Gastroesophageal sphincter (tissue), 4 donors: Measurements from ENCODE around the gene PDXP. TPM values are rescaled to one million over a fixed set of nuclear protein-coding genes. Genes with fewer than 3 reads are reported as not detected.
A peak's percentile ranks its signal among the peaks of the same experiment; 100 is the strongest.

Experiments
- ATAC-seq: fragments of 150-250 bp; one replicate; pipeline ENCODE4 v1.9.1; 2016; ENCODE audit warnings: mild to moderate bottlenecking, moderate library complexity
- H3K27ac ChIP-seq, 4 donors: fragments of 200-600 bp; sonication (generic) in 3 of 4; 1 replicate in 3 of 4; 2 replicates in 1 of 4; pipeline ENCODE4 v1.5.1; 2016 to 2019
- H3K27me3 ChIP-seq: fragments of 200-600 bp; sonication (generic); one replicate; pipeline ENCODE4 v1.5.1; 2019
- H3K36me3 ChIP-seq, 2 donors: fragments of 200-600 bp; sonication (generic); one replicate each; pipeline ENCODE4 v1.5.1; 2019; ENCODE audit warnings: control low read depth in 1 of 2
- H3K4me1 ChIP-seq, 3 donors: fragments of 200-600 bp; sonication (generic); 1 replicate in 2 of 3; 2 replicates in 1 of 3; pipeline ENCODE4 v1.5.1; 2016 to 2019; ENCODE audit warnings: control low read depth in 2 of 3
- H3K4me3 ChIP-seq, 2 donors: fragments of 200-600 bp; sonication (generic); one replicate each; pipeline ENCODE4 v1.5.1; 2019; ENCODE audit warnings: mild to moderate bottlenecking in 1 of 2, moderate library complexity in 1 of 2
- H3K9me3 ChIP-seq, 3 donors: fragments of 200-600 bp; sonication (generic); one replicate each; pipeline ENCODE4 v1.5.1; 2017 to 2019; ENCODE audit warnings: control low read depth in 2 of 3
- CTCF ChIP-seq, 4 experiments: fragments of 200-600 bp in 2 of 4; fragments of 450-650 bp in 2 of 4; sonication (generic) in 1 of 4; IDR thresholded peaks; one replicate each; pipeline ENCODE4 v1.5.1; 2017 to 2019; ENCODE audit warnings: antibody characterized with exemption in 4 of 4, mild to moderate bottlenecking in 2 of 4, moderate library complexity in 2 of 4
- EP300 ChIP-seq: sonication (generic); formaldehyde crosslinking; IDR thresholded peaks from one replicate; pipeline ENCODE4 v1.6.1; 2017; ENCODE audit warnings: antibody characterized with exemption, mild to moderate bottlenecking
- POLR2A ChIP-seq, 2 donors: fragments of 450-650 bp; IDR thresholded peaks; one replicate each; pipeline ENCODE4 v1.6.1; 2017; ENCODE audit warnings: antibody characterized with exemption in 2 of 2, mild to moderate bottlenecking in 2 of 2, moderate library complexity in 1 of 2
- POLR2AphosphoS5 ChIP-seq: sonication (generic); formaldehyde crosslinking; IDR thresholded peaks from one replicate; pipeline ENCODE4 v1.6.1; 2017; ENCODE audit warnings: antibody characterized with exemption
- WGBS, 2 donors: methylation state at CpG; one replicate each; pipeline ENCODE4 v1.1.5; 2018; ENCODE audit warnings: low coverage in 1 of 2; 5-methylcytosine and 5-hydroxymethylcytosine counted together
- total RNA-seq, 4 donors: library from RNA; depleted of rRNA; stranded (reverse); fragments of >200 nt; gene quantifications; one replicate each; pipeline ENCODE4 v1.1.0, GENCODE V29; 2016

The PDXP gene
- total RNA-seq, 4 donors from 2014 or later = 9.2 to 19.3 (median 17.2) TPM

- no peaks in the 10 kb centered on the region for H3K9me3 ChIP-seq
- ATAC-seq = no peak
- WGBS, 2 donors = no CpG with 5 or more reads among the region's 3 CpGs
- H3K36me3 ChIP-seq = peaks cover 0 to 22% of the 10 kb centered on the region in 2 donors
- no peak overlapping the region for H3K4me3 ChIP-seq
- no peaks in the 10 kb centered on the region for H3K27me3 ChIP-seq
- peak overlapping the region in 3 of 4 donors; percentile 13 to 43 (median 24) for H3K27ac ChIP-seq
- H3K4me1 ChIP-seq = peaks cover 0 to 21% (median 10%) of the 10 kb centered on the region in 3 donors
- TF ChIP-seq POLR2A (IDR thresholded peaks at IDR 0.05) (no peak), CTCF (IDR thresholded peaks at IDR 0.05) (no peak), POLR2AphosphoS5 (no peak)
Measured at GRCh38 chr22:37697538-37697835, 39.0 kb downstream of the PDXP start.

GRCh38 chr22:37701141-37701786 is 42.7 kb downstream of the PDXP start:
- no peak overlapping the region for H3K4me3 ChIP-seq
- H3K27me3 ChIP-seq = no peaks in the 10 kb centered on the region
- no peak for ATAC-seq
- WGBS, 2 donors = 60 to 85% methylated on average over 6 to 7 of the region's 8 CpGs
- H3K27ac ChIP-seq = no peak overlapping the region
- TF ChIP-seq EP300 (no peak), POLR2AphosphoS5 (no peak), POLR2A (IDR thresholded peaks at IDR 0.05) (no peak), CTCF (IDR thresholded peaks at IDR 0.05) (no peak)
- H3K9me3 ChIP-seq = no peaks in the 10 kb centered on the region
- no peaks in the 10 kb centered on the region for H3K36me3 ChIP-seq
- peaks cover 0 to 12% (median 7%) of the 10 kb centered on the region in 3 donors for H3K4me1 ChIP-seq

- Histone ChIP-seq H3K36me3 (no peaks in the 10 kb centered on the region), H3K27me3 (no peaks in the 10 kb centered on the region), H3K9me3 (no peaks in the 10 kb centered on the region), H3K27ac (no peak overlapping the region), H3K4me3 (no peak overlapping the region), H3K4me1 (peaks cover 0 to 3% (median 0%) of the 10 kb centered on the region in 3 donors)
- WGBS, 2 donors = 69 to 74% methylated on average over 5 to 7 of the region's 7 CpGs
- no peak for ATAC-seq
- TF ChIP-seq POLR2A (IDR thresholded peaks at IDR 0.05) = no peak
- no peak for TF ChIP-seq EP300
- TF ChIP-seq POLR2AphosphoS5 = no peak
- no peak for TF ChIP-seq CTCF (IDR thresholded peaks at IDR 0.05)
Measured at GRCh38 chr22:37703906-37704305, 45.4 kb downstream of the PDXP start.

- TF ChIP-seq CTCF (IDR thresholded peaks at IDR 0.05) (no peak), POLR2AphosphoS5 (no peak), EP300 (no peak), POLR2A (IDR thresholded peaks at IDR 0.05) (no peak)
- Histone ChIP-seq H3K27me3 (no peaks in the 10 kb centered on the region), H3K4me1 (peaks cover 0 to 4% (median 0%) of the 10 kb centered on the region in 3 donors), H3K9me3 (no peaks in the 10 kb centered on the region), H3K27ac (no peak overlapping the region), H3K36me3 (no peaks in the 10 kb centered on the region), H3K4me3 (no peak overlapping the region)
- 78 to 100% methylated on average over 1 to 3 of the region's 3 CpGs for WGBS, 2 donors
- ATAC-seq = no peak
Measured at GRCh38 chr22:37704645-37705044, 46.1 kb downstream of the PDXP start.

GRCh38 chr22:37705205-37705604 is 46.7 kb downstream of the PDXP start:
- ATAC-seq = no peak
- H3K4me1 ChIP-seq = peaks cover 0 to 4% (median 0%) of the 10 kb centered on the region in 3 donors
- no peak for TF ChIP-seq EP300
- no peak for TF ChIP-seq POLR2AphosphoS5
- no peak for TF ChIP-seq CTCF (IDR thresholded peaks at IDR 0.05)
- no peak for TF ChIP-seq POLR2A (IDR thresholded peaks at IDR 0.05)

More at GRCh38 chr22:37705205-37705604, 46.7 kb downstream of the PDXP start:
- Histone ChIP-seq H3K4me3 (no peak overlapping the region), H3K27ac (no peak overlapping the region), H3K36me3 (no peaks in the 10 kb centered on the region), H3K9me3 (no peaks in the 10 kb centered on the region), H3K27me3 (no peaks in the 10 kb centered on the region)
- 94 to 95% methylated on average over 3 of the region's 3 CpGs for WGBS, 2 donors
